Activated CD4-positive, alpha-beta T cell treated with anti-CD3 and anti-CD28 coated beads for 24 hours (primary cell): ENCODE data around the gene KCNA2.

Experiments used
- DNase-seq, 2 donors: peaks; one replicate each; pipeline ENCODE4 v3.0.0-alpha.2; 2020; ENCODE audit warnings: low read depth in 2 of 2

Gene KCNA2

GRCh38 chr1:110628323-110629105, 22.4 kb upstream of the KCNA2 start:
- DNase-seq: no peak

DNA sequence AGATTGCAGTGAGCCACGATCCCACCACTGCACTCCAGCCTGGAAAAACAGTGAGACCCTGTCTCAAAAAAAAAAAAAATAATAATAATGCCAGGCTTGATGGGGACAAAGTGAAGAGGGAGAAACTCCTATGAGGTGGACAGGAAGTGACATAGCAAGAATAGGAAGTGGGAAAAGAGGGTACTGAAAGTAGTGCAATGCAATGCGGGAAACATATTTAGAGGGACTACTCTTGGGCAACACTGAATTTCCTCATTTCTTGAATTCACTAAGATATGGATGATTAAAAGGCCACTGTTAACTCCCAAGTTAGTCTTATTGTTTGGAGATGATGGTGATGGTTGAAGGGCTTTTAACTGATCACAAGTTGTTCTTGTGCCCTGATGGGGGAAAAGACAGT, 21.6 kb upstream of the KCNA2 start:
- DNase-seq: no peak

DNA sequence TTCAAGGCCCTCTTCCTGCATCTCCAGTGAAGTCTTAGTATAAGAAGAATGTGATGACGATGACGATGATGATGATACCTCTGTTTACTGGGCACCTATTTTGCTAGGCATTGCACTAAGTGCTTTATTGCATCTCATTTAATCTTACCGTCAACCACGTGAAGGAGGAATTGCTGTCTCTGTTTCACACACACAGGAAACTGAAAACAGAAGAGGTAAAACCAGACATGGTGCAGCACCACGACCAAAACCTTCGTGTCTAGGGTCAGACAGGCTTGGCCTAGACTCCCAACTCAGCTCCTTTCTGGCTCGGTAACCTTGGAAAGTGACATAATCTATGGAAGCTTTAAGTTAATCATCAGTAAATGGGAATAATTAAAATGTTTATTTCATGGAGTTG, 20.7 kb upstream of the KCNA2 start:
- DNase-seq: no peak

DNA sequence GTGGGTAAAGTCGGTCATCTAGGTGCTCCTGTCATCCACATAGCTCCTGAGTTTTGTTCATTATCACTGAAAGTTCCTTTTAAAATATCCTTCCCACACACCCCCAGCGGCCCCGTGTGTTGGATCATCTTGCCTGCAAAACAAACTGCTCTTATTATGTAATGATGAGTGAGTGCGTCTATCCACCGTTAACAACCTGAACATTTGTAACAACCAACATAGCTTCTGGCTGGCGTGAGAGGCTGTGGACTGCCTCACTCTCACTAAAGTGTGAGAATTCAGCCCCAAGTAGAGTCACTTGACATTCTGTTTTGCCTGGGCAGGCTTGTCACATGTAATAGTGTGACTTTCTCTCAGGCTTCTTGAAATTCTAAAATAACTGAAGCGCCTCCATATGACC, 14.5 kb upstream of the KCNA2 start:
- DNase-seq: no peak

DNA sequence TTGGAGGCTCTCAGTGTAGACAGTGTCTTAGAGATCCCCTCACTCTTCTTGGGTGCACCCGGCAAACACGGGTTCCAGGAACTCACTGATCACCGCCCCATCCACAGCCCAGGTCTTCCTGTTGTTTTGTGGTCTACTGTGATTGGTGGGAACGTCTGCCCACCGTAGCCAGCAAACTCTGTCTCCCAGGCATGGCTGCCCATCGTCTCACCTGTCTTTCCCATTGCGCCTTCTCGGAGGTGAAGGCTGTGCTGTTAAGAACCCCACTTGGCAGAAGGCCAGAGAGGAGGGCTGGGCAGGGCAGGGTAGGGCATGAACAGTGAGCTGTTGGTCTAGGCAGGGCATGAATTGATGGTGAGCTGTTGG, 14.1 kb upstream of the KCNA2 start:
- DNase-seq: no peak

DNA sequence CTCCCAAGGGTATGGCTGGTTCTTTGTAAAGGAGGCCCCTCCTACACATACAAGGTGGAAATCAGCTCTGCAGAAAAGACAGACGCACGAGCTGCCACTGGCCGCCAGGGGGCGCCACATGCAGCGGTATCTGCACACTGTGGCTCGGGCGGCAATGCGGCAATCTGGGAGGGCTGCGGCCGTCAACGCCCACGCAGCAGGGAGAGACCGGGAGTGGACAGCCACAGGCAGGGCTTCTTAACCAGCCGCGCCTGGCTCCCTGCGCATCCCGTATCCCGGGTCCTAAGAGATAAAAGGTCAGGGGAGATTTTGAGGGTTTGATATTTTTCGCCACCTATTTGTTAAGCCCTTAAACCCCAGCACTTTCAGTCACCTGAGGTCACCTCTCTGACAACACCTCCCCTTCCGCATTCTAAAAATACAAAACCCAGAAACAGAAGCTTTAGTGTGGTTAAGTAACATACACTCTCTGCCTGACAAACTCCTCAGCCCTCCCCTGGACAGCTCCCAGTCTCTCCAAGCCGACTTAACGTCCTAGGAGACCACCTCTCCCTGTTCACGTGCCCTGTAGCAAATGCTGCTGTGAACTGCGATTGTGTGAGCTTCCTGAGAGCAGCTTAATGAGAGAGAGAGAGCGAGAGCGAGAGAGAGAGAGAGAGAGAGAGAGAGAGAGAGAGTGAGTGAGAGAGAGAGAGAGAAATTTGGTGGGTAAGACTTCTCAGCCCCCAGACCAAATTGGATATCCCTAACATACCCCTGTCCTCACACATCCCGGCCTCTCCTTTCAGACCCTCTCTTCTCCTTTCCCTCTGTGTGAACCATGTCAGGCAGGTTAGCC, 13.5 kb upstream of the KCNA2 start:
- DNase-seq: peak; percentile 81 to 83

GRCh38 chr1:110618668-110619067, 12.5 kb upstream of the KCNA2 start:
- DNase-seq: no peak

GRCh38 chr1:110617589-110617988, 11.4 kb upstream of the KCNA2 start:
- DNase-seq: no peak

DNA sequence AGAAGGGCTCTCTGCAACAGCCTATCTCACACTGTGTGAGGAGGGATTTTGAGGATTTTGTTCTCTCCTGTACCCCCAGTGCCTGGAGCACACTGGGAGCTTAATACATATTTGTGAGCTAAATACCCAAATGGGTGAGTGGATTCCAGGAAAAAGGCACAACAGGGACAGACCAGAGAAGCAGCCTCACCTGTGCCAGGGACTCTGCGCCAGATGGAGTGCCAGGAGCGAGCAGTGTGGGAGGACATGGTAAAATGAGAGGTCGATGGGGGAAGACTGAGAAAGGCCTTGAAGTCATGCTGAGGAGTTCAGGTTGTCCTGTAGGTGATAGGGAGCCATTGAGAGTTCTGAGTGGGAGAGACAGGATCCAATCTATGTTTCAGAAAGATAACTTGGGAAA, 11.0 kb upstream of the KCNA2 start:
- no peak for DNase-seq

DNA sequence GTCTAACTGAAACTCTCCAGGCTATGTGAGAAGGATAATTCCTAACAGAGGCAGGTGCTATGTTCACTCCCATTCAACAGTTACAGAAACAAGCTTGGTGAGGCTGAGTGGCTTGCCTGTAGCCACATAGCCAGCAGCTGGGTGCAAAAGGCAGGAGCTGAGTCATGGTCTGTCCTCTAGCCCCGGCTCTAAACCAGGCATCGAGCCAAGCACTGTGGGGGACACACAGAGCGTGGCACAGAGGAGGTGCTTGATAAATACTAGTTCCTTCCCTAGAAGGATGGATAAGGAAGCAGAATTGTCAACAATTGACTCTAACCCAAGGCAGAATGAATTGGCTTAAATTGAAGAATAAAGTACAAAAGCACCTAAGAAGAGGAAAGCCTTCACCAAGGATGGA, 10.4 kb upstream of the KCNA2 start:
- DNase-seq: no peak

GRCh38 chr1:110615548-110616130, 9.5 kb upstream of the KCNA2 start:
- DNase-seq: peak in 1 of 2 donors; percentile 39

DNA sequence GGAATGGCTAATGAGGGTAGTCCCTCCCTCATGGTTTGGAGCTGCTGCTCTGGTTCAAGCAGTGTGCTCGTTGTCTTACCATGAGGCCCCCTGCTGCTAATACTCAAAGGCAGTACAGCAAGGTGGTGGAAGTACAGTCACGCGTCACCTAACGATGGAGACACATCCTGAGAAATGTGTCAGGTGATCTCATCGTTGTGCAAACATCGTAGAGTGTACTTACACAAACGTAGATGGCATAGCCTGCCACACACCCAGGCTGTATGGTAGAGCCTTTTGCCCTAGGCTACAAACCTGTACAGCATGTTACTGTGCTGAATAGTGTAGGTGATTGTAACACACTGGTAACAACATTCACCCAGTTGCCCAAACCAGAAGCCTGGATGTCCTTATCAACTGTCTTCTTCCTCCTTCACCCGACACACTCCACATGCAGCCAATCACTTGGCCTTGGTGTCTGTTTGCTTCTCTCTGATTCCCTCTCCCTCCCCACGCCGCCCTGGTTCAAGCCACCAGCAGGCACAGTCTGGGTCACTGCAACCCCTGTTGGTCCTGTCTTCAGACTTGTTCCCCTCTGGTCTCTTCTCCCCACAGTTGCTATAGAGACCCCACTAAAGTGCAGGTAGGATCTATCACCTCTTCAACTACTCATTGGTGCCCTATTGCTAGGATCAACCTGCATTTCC, 6.0 kb upstream of the KCNA2 start:
- DNase-seq: no peak

GRCh38 chr1:110610696-110611286, 4.6 kb upstream of the KCNA2 start:
- no peak for DNase-seq

- DNase-seq: no peak
These were observed 3.9 kb upstream of the KCNA2 start for GRCh38 chr1:110610084-110610483.

- no peak for DNase-seq
These were observed 2.1 kb upstream of the KCNA2 start for GRCh38 chr1:110608247-110608646.

- no peak for DNase-seq
These were observed 1.5 kb upstream of the KCNA2 start for GRCh38 chr1:110607536-110608230.

- no peak for DNase-seq
These were observed 738 bp upstream of the KCNA2 start for GRCh38 chr1:110606657-110607535.

- DNase-seq: no peak
These were observed 712 bp downstream of the KCNA2 start for GRCh38 chr1:110605446-110605845.

DNA sequence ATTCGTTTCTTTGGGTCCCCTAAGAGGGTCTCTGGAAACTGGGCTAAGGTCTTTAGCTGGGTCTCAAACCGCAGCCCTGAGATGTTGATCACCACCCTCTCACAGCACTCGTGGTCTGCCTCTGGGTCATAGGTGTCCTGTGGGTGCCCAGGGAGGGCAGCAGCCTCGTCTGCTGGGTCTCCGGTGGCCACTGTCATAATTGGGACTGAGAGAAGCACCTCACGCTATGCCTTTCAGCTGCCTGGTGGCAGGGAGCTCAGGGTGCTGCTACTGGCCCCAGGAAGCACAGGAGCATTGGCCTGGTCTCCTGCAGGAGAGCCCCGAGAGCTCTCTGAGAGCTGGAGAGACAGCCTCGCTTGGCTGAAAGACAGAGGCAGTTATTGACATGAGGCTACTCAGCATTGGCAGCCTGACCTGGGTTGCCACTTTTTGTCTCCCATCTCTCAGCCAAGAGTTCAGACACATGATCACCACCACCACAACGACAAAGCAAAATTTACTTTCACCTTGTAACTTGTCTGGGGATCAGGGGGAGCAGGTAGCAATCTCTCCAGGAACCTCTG, 1.5 kb downstream of the KCNA2 start:
- DNase-seq: no peak

- DNase-seq: no peak
These were observed 3.1 kb downstream of the KCNA2 start for GRCh38 chr1:110603058-110603457.
